ENCODE results near the gene TBL2.
"Not testable (repeated sequence)": the region's sequence is repeated elsewhere in the genome, so short reads cannot be mapped to it uniquely, and the experiment has no call there.

Gene TBL2

DNA sequence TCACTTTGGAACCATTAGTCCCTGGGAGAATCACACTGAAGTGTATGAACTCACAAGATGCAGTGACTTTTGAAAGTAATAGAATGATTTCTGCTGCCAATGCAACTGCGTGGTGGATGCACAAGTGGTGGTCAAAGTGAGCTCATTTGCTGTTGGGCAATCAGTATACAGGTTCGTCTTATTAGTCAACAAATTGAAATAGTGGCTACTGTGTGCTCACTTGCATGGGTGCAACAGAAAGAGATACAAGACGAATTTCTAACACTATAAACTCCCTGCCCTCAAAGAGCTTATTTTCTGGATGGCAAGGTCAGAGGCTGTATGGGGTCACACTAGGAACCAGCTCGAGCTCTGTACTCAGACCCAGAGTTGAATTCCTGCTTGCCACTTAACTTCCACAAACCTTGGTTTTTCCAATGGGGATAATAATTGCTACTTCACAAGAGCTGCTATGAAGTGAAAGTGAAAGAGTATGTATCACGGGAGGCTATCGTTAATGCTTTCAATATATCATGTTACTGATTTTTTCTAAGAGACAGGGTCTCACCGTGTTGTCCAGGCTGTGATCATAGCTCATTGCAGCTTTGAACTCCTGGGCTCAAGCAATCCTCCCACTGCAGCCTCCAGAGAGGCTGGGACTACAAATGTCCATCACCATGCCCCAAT is 12.6 kb downstream of the TBL2 start:
- TF ChIP-seq, protein P1, sequence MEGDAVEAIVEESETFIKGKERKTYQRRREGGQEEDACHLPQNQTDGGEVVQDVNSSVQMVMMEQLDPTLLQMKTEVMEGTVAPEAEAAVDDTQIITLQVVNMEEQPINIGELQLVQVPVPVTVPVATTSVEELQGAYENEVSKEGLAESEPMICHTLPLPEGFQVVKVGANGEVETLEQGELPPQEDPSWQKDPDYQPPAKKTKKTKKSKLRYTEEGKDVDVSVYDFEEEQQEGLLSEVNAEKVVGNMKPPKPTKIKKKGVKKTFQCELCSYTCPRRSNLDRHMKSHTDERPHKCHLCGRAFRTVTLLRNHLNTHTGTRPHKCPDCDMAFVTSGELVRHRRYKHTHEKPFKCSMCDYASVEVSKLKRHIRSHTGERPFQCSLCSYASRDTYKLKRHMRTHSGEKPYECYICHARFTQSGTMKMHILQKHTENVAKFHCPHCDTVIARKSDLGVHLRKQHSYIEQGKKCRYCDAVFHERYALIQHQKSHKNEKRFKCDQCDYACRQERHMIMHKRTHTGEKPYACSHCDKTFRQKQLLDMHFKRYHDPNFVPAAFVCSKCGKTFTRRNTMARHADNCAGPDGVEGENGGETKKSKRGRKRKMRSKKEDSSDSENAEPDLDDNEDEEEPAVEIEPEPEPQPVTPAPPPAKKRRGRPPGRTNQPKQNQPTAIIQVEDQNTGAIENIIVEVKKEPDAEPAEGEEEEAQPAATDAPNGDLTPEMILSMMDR (conservative IDR thresholded peaks at IDR 0.05; ENCODE audit: low read depth, low read length), result no peak
- peak; percentile 24 for DNase-seq (ENCODE audit: low read depth)
- no peak overlapping the region for H3K4me3 ChIP-seq (ENCODE audit: low read depth, low read length)

DNA sequence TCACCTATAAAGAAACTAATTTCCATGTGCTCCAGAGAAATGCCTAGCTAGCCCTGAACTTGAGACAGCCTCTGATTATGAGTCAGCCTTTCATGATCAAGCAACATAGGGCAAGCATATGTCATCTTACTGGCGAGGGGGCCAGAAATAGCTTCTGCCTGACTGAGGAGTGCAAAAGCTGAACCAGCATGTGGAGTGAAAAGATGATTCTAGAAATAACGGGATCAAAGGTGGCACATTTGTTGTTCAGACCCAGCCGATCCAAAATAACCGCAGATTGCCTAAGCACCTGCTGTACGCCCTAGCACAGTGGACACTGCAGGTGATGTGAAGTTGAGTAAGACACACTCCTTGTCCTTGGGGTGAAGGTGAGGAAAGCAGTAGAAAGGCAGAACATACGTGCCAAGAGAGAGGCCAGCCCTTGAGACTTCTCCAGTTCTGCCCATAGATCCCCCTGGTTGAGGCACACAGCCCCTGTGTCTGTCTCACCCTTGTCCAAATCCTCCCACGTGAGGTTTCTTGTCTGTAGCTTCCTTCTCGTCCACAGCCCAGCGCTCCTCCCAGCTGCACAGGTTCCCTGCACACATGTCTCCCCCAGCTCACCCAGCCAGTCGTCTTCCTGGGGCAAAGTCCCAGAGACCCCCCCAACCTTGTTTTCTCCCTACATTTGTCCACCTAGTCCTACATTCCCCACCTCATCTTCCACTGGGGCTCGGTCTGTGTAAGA is 18.1 kb downstream of the TBL2 start:
- TF ChIP-seq, protein P1 (conservative IDR thresholded peaks at IDR 0.05; ENCODE audit: low read depth, low read length), result no peak
- no peak overlapping the region for H3K4me3 ChIP-seq (ENCODE audit: low read depth, low read length)
- peak; percentile 93 for DNase-seq (ENCODE audit: low read depth)

DNA sequence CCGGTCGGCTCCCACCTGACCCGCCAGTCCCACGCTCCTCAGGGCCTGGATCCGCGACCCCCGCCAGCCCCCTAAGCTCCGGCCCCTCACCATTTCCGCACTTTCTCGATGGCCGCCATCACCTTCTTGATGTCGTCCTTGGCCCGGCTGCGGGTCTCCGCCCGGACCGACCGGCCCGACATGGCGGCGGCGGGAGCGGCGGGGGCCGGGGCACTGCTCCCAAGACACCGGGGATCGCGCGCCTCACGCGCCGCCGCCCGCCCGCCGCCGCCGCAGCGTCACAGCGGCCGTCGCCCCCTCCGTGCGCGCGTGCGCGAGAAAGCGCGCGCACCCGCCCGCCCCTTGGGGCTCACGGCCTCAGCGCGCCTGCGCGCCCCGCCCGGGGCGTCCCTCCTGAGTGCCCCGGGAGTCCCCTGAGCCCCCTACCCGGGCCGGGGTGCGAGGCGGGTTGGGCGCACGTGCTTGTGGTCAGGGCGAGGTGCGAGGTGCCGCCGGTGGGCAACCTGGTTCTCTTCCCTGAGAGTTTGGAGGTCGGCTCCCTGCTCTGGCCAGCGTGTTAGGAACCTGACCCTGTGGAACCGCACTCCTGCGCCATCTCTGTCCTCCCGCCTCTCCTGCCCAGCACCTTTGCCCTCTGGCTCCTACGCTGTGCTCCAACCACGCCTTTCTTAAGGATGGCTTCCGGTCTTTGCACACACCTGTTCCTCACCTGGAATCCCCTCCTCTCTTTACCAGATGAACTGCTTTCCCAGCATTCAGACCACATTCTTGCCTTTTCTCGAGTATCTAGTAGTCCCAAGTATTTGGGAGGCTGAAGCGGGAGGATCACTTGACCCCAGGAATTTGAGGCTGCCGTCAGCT is 20.8 kb downstream of the TBL2 start, which contains the start of gene BCL7B:
BCL7B (minus strand) TSS at position 294 of the 861 bp plus-strand sequence; CDS start at position 182, 112 bp downstream.
- TF ChIP-seq, protein P1 (conservative IDR thresholded peaks at IDR 0.05; ENCODE audit: low read depth, low read length), result no peak
- H3K4me3 ChIP-seq (ENCODE audit: low read depth, low read length), result peak within 1 kb of the TSS; percentile 89
- DNase-seq (ENCODE audit: low read depth), result peak; percentile 58

DNA sequence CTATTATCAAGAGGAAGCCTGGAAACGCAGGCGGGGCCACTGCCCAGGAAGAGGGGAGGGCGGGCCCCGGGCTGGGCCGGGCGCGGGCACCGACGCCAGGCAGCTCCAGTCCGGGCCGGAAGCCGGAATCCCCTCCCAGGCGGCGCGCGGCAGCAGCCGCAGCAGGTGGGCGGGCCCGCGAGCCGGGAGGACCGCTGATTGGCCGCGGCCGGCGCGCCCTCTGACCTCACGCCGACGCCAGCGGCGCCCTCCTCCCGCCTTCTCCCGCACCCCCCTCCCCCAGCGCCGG is 21.3 kb downstream of the TBL2 start:
- peak; percentile 92 for DNase-seq (ENCODE audit: low read depth)
- peak overlapping the region; percentile 89 for H3K4me3 ChIP-seq (ENCODE audit: low read depth, low read length)
- TF ChIP-seq, protein P1 (conservative IDR thresholded peaks at IDR 0.05; ENCODE audit: low read depth, low read length), result no peak

DNA sequence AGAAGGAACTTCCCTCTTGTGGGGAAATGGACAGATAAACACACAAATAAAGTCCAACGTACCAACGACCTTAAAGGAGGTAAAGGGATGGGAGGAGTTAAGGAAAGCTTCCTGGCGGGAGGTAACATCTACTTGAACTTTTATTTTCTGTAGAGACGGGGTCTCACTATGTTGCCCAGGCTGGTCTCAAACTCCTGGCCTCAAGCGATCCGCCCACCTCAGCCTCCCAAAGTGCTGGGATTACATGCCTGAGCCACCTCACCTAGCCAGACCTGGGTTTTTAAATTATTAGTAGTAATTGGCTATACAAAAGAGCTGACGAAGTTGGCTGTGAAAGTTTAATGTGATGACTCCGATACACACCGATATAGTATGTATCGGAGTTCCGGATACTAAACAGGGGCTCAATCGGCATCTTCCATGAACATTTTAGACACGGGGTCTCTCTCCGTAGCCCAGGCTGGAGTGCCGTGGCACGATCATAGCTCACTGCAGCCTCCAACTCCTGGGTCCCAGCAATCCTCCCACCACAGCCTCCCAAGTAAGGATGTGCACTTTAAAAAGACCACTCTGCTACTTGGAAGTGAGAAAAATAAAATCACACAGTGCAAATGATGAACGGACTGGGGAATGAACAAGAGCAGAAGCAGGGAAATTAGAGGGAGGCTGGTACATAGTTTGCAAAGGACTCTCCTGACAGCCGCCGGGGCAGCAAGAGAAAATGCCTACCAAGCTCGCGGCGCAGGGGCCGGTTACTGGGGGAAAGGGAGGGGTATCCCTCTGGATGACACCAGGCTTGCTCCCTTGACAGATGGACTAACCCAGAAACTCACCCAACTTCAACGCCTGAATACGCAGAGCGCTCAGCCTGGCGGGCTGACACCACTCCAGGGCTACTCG is 21.9 kb downstream of the TBL2 start:
- TF ChIP-seq, protein P1 (conservative IDR thresholded peaks at IDR 0.05; ENCODE audit: low read depth, low read length), result no peak
- no peak for DNase-seq (ENCODE audit: low read depth)
- peak overlapping the region; percentile 89 for H3K4me3 ChIP-seq (ENCODE audit: low read depth, low read length)

DNA sequence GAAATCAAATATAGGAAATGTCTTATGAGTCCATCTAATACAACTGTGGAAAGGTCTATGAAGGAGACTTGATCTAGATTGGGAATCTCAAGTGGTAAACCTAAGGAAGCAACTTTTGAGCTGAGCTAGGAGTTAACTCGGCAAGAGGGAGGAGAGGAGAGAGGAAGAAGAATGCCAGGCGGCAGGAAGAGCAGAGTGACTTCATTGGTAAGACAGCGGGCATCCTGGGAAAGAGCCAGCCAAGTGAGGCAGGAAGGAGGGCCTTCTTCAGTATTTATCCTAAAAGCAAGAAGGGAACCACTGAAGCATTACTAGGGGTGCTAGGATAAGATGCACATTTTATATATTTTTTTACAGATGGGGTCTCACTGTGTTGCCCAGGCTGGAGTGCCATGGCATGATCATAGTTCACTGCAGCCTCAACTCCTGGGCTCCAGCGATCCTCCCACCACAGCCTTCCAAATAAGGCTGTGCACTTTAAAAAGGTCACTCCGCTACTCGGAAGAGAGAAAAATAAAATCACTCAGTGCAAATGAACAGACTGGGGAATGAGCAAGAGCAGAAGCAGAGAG is 22.9 kb downstream of the TBL2 start:
- no peak overlapping the region for H3K4me3 ChIP-seq (ENCODE audit: low read depth, low read length)
- TF ChIP-seq, protein P1 (conservative IDR thresholded peaks at IDR 0.05; ENCODE audit: low read depth, low read length), result no peak
- no peak for DNase-seq (ENCODE audit: low read depth)

DNA sequence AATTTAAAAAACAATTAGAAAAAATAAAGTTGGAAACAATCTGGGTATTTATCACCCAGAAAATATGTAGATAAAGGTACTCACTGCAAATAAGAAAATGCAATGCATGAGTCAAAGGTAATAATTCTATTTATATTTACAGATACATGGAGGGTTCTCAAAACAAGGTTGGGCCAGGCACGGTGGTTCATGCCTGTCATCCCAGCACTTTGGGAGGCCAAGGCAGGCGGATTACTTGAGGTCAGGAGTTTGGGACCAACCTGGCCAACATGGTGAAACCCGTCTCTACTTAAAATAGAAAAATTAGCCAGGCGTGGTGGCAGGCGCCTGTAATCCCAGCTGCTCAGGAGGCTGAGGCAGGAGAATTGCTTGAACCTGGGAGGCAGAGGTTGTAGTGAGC is 28.3 kb downstream of the TBL2 start:
- DNase-seq (ENCODE audit: low read depth), result not testable (repeated sequence)

More for the DNA sequence above, 28.3 kb downstream of the TBL2 start:
- not testable (repeated sequence) for H3K4me3 ChIP-seq (ENCODE audit: low read depth, low read length)
